HG03565 (cell line): ENCODE data around the gene CAMK2N1.

Source experiments
- ATAC-seq: cut with Tn5 transposase; IDR thresholded peaks from one replicate; pipeline ENCODE4 v1.9.1; 2021; ENCODE audit warnings: mild to moderate bottlenecking, moderate library complexity; ENCODE audit not compliant: unreplicated experiment

The CAMK2N1 gene

DNA sequence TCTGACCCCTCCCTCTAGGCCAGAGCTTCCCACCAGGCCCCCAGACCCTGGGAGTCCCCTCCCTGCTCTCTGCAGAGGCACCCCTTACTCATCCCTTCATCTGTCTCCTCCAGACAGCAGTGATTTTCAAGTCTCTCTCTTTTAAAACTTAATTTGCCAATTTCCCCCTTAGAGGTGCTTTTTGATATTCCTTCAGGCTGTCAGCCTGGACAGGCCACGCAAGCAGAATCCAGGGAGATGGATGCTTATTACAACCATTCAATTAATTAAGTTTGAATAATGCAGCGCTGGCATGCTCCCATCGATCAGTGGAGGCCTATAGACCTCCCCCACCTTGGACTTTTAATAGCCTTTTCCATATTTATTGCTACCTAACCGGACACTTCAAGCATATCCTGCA lies 6.2 kb downstream of the CAMK2N1 start:
- ATAC-seq = no peak

DNA sequence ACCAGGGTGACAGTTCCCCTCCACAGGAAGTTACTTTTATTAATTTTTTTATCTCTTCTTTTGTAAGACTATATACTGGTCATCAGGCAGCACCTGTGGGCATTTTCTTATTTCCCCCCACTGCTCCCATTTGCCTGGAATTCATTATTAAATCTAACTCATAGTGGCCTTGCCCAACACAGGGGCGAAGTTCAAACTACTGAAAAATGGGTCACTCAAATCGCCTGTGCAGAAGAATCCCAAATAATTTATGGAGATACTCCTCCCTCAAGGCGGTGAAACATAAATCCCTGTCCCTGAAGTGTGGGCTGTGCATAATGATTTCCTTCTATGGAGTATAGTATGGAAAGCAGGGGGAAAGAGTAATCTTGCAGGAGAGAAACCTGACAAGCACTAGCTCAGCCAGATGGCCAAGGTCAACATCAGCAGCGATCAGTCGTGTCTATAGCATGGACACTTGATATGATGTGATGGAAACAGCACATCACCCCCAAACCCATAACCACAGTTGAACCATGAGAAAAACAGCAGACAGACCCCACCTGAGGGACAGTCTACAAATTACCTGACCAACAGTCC lies 7.9 kb downstream of the CAMK2N1 start:
- no peak for ATAC-seq

DNA sequence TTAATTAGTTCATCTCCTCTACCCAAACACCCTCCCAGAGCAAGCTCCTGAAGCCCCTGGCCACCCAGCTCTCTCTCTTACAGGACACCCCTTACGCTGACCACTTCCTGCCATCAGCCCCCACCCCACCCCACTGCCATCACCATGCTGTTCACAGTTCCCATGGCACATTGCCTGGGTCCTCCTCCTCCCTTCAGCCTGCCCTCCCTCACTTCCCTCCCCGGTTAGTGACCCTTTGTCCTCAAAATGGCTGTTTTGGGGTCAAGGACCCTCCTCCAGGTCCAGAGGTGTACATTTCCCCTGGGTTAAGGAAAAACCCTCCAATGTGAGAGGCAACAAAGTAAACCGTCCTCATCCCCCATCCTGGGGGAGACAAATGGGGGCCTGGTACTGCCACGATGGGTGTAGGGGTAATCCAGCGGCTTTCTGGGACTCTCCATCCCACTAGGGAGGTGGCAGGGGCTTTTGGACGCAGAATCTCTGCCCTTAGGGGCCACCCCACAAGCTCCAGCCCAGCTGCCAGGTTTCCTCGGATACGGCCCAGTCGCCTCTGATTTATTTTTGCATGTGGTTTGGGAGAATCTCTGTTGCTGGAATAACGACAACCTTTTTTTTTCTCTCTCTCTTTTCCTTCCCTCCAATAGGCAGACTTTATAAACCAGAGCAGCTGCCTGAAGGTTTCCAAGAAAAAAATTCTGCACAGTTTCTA lies 8.5 kb downstream of the CAMK2N1 start:
- no peak for ATAC-seq

DNA sequence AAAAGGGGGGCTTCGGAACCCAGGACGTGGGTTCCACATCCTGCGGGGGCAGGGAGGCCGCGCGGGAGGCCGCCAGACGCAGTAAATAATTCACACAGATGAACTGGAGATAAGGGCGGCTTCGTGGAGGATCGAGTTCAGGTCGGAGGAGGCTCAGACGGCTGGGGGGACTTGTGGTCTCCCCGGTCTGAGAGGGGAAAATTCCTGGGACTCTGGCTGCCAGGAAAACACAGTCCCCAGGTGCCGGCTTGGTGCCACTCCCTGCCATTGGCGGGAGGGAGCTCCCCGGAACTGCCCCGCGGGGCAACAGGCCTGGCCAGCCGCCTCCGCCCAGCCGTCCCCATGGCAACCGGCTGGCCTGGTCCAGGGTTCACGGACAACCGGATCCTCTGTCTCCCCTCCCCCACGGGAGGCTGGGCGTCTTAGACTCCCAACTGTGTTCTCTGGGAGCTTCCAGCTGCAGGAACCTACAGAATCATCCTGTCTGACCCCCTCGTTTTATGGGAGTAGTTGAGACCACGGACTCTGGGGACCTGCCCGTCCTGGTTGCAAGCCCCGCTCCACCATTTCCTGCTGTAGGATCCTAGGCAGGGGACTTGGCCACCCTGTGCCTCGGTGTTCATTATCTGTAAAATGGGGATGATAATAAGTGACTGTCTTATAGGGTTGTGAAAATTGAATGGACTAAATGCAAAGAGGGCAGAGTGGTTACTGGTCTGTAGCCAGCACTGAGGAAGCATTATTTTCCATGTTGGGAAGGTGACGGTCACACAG lies 9.6 kb downstream of the CAMK2N1 start:
- ATAC-seq = no peak

DNA sequence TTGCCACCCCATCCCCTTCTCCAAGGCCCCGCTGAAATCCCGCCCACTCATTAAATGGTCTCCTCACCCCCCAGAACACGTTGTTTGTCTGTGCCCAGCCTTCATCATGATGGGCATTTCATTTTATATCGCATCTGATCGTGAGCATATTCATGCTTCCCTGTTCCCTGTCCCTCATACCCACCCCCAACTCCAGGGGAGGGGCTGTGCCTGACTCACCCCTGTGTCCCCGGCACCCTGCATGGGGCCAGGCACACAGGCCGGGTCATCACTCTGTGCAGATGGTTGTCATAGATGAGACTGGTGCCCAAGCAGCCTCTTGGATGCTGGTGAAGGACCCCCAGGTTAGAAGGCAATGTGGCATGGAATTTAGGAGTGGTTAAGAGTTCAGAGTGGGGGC lies 11.0 kb downstream of the CAMK2N1 start:
- no peak for ATAC-seq

DNA sequence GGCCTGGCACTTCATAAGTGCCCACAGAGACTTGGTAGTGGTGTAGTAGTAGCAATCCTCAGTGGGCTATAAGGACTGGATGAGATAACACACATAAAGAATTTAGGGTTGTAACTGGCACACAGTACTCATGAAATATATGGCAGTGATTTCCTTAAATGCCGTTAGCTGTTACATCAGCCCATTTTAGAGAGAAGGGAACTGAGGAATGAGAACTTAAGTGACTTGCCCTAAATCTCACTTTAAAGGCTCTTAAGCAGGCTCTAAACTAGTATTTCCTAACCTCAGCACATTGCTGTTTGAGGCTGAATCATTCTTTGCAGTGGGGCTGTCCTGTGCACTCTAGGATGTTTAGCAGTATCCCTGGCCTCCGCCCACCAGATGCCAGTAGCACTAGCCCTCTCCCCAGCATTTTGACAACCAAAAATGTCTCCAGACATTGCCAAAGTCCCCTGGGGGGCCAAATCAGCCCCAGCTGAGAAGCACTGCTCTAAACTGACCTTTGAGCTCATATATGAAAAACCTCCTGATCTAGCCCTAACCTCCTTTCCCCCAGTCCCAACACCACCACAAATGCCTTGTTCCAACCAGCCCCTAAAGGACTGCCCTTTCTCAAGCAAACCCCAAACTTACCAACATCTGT lies 11.6 kb downstream of the CAMK2N1 start:
- no peak for ATAC-seq

DNA sequence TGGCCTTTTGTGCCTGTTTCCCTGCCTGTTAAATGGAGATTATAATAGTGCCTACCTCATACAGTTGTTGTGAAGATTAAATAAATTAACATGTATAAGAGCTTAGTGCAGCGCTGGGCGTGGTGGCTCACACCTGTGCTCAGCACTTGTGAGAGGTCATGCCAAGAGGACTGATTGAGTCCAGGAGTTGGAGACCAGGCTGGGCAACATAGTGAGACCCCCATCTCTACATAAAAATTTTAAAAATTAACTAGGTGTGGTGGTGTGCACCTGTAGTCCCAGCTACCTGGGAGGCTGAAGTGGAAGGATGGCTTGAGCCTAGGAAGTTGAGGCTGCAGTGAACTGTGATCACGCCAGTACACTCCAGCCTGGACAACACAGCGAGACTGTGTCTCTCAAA lies 12.1 kb downstream of the CAMK2N1 start:
- ATAC-seq = no peak

DNA sequence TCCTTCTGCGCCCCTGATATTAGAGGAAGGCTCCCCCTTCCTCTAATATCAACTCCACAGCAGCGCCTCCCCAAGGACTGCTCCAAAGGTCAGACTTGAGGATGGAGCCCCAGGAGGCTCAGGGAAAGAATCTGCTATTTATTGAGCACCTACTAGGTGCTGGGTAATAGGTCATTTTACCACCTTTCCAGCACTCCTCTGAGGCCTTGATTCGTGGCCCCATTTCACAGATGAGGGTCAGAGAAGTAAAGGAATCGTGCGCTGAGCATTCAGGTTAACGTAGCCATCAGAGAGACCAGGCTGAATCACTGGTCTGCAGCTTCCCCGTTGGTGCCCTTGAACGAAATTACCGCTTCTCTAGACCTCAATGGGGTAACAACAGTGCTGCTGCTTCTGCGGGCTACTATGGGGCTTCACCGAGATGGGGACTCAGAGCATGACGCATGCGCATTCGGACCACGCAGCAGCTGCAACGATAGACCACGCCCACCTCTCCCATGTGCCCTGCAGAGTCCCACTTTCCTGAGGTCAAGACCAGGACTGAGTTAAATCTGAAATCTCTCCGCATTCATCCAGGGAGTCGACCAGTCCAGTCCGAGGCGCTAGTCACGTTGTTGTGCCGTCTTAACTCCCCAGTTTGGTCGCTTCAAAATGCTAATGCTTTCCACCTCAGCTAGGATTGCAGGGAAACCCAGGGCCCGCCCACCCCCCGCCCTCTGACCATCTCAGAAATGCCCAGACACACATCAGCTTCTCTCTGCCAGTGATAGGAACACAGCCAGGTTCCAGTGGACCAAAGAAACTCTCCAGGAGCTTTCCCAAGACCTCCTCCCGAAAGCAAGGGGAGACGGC lies 12.9 kb downstream of the CAMK2N1 start:
- ATAC-seq = no peak

DNA sequence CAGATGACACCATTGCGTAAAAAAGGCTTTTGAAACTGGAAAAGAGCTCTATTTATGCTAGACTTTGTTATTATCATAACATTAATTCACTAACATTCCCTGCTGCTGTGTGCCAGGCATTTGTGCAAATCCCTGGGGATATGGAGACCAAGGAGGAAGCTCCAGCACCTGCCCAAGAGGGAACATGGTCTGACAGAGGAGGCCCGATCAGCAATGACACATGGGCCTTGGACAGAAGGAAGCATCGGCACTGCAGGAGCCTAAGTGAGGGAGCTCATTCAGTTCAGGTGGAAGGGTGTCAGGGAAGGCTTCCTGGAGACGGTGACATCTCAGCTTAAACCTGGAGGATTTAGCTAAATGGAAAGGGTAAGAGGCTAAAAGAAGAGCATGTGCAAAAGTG lies 13.9 kb downstream of the CAMK2N1 start:
- no peak for ATAC-seq

DNA sequence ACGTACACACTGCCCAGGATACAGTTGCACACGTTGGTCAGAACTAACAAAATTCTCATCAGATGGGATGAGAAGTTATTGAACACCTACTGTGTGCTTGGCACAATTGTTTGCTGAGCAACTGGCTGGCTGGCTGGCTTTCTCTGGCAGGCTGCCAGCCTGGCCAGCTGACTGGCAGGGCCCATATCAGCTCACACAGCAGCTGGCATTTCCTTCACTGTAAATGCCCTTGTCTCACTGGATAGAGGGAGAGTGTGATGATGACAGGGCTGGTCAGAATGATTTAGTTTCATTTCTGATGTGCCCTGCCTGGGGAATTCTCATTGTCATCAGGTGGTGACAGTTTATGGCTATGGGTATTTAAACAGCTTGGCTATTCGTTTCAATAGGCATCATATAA lies 15.8 kb downstream of the CAMK2N1 start:
- no peak for ATAC-seq

DNA sequence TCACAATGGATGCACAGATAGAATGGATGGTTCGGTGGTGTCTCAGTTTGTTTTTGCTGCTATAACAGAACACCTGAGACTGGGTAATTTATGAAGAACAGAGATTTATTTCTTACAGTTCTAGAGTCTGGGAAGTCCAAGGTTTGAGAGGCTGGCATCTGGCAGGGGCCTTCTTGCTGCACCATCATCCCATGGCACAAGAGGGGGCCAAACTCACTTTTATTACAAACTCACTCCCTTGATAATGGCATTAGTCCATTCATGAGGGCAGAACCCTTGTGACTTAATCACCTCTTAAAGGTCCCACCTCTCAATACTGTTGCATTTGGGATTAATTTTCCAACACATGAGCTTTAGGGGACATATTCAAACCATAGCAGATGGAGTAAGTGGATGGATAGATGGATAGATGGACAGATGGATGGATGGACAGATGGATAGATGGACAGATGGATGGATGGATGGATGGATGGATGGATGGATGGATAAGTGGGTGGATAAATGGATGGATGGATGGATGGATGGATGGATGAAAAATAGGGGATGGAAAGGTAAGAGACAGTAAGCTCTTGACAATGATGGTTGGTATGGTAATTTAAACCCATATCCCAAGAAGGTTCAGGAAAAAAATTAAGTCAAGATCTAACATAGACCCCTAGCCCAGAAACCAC lies 16.5 kb downstream of the CAMK2N1 start:
- ATAC-seq = no peak

DNA sequence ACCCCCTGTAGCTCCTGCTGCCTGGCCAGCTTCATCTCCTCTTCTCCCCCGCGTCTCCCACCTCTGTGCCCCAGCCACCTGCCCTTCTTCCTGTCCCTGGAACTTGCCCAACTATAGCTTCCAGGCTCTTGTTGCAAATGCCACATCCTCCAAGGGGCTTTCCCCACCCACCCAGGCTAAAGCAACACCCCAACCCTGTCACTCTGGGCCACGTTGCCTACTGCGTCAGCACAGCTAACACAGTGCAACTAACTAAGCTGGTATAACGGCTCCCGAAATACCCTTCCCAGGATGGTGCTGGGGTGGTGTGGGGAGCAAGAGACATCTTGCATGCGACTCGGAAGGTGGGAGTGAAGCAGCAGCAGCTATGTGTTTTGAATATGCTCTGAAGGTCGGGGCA lies 19.7 kb downstream of the CAMK2N1 start:
- no peak for ATAC-seq

DNA sequence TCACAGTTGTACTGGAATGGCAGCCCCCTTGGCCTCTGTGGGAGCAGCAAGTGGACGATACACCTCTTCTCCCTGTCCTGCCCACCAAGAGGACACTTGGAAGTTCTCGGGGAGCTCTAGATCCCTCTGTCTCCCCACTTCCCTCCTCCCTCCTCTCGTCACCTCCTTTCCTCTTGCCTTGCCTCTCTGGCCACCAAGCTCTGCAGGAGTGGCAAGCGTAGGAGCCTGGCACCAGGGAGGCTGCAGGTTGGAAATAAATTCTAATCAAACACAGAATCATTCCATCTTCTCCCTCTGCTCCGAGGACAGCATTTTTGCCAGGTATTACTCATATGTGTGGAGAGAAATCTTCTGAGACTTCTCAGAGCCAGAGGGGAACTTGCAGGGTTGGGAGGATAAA lies 20.8 kb downstream of the CAMK2N1 start:
- ATAC-seq = no peak

DNA sequence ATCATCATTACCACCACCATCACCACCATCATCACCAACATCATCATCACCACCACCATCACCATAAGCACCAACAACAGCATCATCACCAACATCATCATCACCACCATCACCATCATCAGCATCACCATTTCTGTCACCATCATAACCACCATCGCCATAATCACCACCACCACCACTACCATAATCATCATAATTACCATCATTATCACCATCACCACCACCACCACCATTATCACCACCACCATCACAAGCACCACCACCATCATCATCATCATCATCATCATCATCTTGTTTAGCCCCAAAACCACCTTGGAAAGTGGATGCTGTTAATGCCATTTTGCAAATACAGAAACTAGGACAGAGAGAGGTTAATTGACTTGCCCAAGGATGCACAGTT lies 22.5 kb downstream of the CAMK2N1 start:
- ATAC-seq = no peak

DNA sequence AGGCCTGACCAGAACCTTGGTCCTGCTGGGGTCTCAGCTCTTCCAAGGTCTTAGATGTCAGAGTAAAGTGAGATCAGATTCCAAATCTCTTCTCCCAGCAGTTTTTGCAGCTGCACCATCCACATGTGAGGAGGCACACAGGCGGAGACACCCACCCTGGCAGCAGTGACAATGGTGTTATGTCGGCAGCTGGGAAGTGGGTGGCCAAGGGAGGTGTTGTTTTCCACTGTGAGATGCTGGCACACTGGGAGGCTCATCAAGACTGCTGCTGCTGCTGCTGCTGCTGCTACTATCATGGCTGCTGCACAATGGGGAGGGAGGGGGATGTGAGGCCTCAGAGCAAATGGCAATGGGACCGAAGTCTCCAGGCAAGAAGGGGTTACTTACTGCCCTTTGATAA lies 23.6 kb downstream of the CAMK2N1 start:
- no peak for ATAC-seq

DNA sequence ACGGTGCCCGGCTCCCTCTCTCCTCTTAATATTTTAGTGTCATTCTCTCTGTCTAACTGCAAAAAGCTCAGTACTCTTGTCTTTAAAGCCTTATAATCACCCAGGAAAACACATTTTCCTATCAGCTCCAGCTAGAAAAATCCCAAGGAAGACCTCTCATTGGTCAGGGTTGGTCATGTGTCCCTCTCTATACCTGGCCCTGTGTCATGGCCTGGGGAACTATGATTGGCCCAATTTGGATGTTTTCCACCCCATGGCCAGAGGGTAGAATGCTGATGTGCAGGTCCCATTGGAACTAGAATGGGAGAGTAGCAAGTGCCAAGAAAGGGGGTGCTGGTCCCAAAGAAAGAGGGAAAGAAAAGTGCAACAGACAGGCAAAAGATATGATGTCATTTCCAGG lies 27.3 kb downstream of the CAMK2N1 start:
- ATAC-seq = no peak

DNA sequence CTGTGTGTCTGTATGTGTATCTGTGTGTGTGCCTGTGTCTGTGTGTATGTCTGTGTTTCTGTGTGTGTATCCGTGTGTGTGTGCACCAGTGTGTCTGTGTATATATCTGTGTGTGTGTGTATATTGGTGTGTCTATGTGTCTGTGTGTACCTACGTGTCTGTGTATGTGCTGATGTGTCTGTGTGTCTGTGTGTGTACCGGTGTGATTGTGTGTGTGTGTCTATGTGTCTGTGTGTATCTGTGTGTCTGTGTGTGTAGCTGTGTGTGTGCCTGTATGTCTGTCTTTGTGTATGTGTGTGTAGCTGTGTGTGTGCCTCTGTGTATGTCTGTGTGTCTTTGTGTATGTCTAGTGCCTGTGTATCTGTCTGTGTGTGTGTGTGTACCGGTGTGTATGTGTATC lies 32.0 kb downstream of the CAMK2N1 start:
- no peak for ATAC-seq

DNA sequence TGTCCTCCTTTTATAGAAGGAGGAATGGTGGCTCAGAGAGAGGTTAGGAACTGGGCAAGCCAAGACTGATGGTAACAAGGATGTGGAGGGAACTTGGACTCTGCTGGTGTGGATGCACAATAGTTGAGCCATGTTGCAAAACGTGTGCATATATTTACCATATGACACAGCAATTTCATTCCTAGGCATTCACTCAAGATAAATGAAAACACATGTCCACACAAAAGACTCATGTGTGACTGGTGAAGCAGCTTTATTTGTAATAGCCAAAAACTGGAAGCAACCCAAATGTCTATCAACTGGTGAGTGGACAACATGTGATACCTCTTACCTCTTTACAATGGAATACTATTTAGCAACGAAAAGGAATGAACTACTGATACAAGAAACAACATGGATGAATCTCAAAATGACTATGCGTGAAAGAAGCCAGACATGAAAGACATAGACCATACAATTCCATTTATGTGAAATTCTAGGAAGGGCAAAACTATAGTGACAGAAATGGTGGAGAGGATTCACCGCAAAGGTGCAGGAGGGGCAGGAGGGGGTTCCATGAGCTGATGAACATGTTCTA lies 36.2 kb downstream of the CAMK2N1 start:
- no peak for ATAC-seq

DNA sequence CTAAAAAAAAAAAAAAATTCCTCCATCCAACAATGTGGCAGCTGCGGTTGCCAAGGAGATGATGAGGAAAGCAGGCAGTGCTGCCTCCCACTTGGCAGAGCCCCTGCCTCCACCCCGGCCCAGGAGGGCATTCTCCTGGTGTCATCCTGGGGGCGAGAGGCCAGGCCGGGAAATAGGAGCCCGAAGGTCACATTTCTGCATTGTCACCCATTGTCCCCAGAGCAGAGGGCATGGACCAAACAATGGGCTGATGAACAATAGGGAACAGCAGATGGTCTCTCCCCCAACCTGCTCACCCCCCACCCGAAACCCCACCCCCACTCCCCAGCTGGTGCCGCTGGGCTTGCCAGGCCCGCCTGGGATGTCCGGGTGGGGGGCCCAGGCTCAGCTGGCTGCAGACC lies 37.3 kb downstream of the CAMK2N1 start:
- ATAC-seq = no peak

DNA sequence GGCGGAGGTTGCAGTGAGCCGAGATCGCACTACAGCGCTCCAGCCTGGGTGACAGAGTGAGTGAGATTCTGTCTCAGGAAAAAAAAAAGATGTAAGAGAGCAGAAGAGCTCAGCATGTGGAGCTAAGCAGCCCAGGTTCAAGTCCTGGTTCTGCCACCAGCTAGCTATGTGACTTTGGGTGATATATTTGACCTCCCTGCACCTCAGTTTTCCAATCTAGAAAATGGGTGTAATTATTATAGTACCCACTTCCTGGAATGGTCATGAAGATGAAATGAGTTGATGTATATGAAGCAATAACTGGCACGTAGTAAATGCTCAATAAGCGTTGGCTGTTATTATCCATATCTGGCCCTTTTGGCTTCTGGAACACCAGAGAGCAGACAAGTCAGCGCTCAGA lies 38.2 kb downstream of the CAMK2N1 start:
- no peak for ATAC-seq
